PFSK-1 (cell line): ENCODE data around the gene P4HB. TPM values are rescaled to one million over a fixed set of nuclear protein-coding genes. Genes with fewer than 3 reads are reported as not detected.
A peak's percentile ranks its signal among the peaks of the same experiment; 100 is the strongest.

Experiments
- FOXP2 ChIP-seq: optimal IDR thresholded peaks from 2 replicates; pipeline ENCODE3; 2011; ENCODE audit warnings: borderline replicate concordance, control low read depth, inconsistent platforms; ENCODE audit not compliant: insufficient read depth; ENCODE audit errors: extremely low read length, extremely low read depth
- POLR2AphosphoS5 ChIP-seq: IDR thresholded peaks from 2 replicates; pipeline ENCODE4 v1.6.1; 2012; ENCODE audit warnings: low read depth, mild to moderate bottlenecking, control low read depth, low read length, moderate library complexity
- REST ChIP-seq, 2 experiments: IDR thresholded peaks; 2 replicates each; pipeline versions ENCODE4 v1.6.1 to v1.8.0; 2011 to 2012; ENCODE audit warnings: low read depth in 2 of 2, low read length in 2 of 2, control low read depth in 1 of 2, inconsistent platforms in 1 of 2, mild to moderate bottlenecking in 1 of 2, moderate library complexity in 1 of 2; ENCODE audit not compliant: insufficient read depth in 1 of 2
- SIN3A ChIP-seq: IDR thresholded peaks from 2 replicates; pipeline ENCODE4 v1.6.1; 2012; ENCODE audit warnings: mild to moderate bottlenecking, low read length, moderate library complexity, borderline replicate concordance; ENCODE audit not compliant: insufficient read depth
- TAF1 ChIP-seq: IDR thresholded peaks from 2 replicates; pipeline ENCODE4 v1.6.1; 2012; ENCODE audit warnings: low read length, control low read depth, borderline replicate concordance; ENCODE audit not compliant: insufficient read depth
- polyA plus RNA-seq: library from polyadenylated mRNA; unstranded; fragments of >200 nt; gene quantifications from one replicate; pipeline ENCODE4 v1.2.1, GENCODE V29; 2012; ENCODE audit warnings: low read depth, missing spikeins; ENCODE audit not compliant: insufficient read length

Gene P4HB
- 1,753 TPM for polyA plus RNA-seq

- TF ChIP-seq REST (IDR thresholded peaks at IDR 0.05; ENCODE audit: insufficient read depth in 1 of 2, low read depth in 2 of 2, low read length in 2 of 2), result peak in 1 of 2 experiments; percentile 47; a peak in 1 of 4 replicates
- TF ChIP-seq TAF1, result peak; percentile 84
- TF ChIP-seq POLR2AphosphoS5, result peak; percentile 88; the same call in 1 of the 2 replicates
- TF ChIP-seq FOXP2, result no peak
- TF ChIP-seq SIN3A, result 0 out of 2 replicates have a peak, but pooled peaks have one; percentile 42
These were observed at the start of gene P4HB for GRCh38 chr17:81859906-81860755. Gene P4HB (minus strand): TSS chr17:81860535. CDS start chr17:81860471, 64 bp downstream.

GRCh38 chr17:81909231-81909630, 48.9 kb upstream of the P4HB start:
- TF ChIP-seq TAF1 (no peak), POLR2AphosphoS5 (no peak), FOXP2 (no peak), SIN3A (no peak), REST (IDR thresholded peaks at IDR 0.05; ENCODE audit: insufficient read depth in 1 of 2, low read depth in 2 of 2, low read length in 2 of 2) (no peak)

- TF ChIP-seq SIN3A (no peak), REST (IDR thresholded peaks at IDR 0.05; ENCODE audit: insufficient read depth in 1 of 2, low read depth in 2 of 2, low read length in 2 of 2) (no peak), TAF1 (no peak), POLR2AphosphoS5 (no peak), FOXP2 (no peak)
These were observed 48.5 kb upstream of the P4HB start for GRCh38 chr17:81908793-81909192.

GRCh38 chr17:81907219-81908145, 47.1 kb upstream of the P4HB start:
- TF ChIP-seq FOXP2 (no peak), SIN3A (no peak), TAF1 (no peak), POLR2AphosphoS5 (no peak), REST (IDR thresholded peaks at IDR 0.05; ENCODE audit: insufficient read depth in 1 of 2, low read depth in 2 of 2, low read length in 2 of 2) (no peak)
